K562 (cell line): ENCODE results near the gene GCK. TPM values are rescaled to one million over a fixed set of nuclear protein-coding genes. Genes with fewer than 3 reads are reported as not detected.

ENCODE experiments used
- FOXP1 ChIP-seq: sonication (generic); formaldehyde crosslinking; IDR thresholded peaks from 2 replicates; pipeline ENCODE4 v1.8.0; 2022; ENCODE audit warnings: mild to moderate bottlenecking, missing genetic modification reagents
- L3MBTL2 ChIP-seq: fragments of 450-650 bp; IDR thresholded peaks from 2 replicates; pipeline ENCODE4 v1.6.1; 2016; ENCODE audit warnings: mild to moderate bottlenecking, moderate library complexity
- PTTG1 ChIP-seq: fragments of 450-650 bp; IDR thresholded peaks from 2 replicates; pipeline ENCODE4 v1.6.1; 2016; ENCODE audit warnings: low read depth, mild to moderate bottlenecking, missing genetic modification characterization, missing compliant biosample characterization
- RNF2 ChIP-seq: sonication (generic); IDR thresholded peaks from 2 replicates; pipeline ENCODE4 v1.6.1; 2016
- RNF219 ChIP-seq: fragments of 250-450 bp; sonication (Bioruptor Pico); IDR thresholded peaks from 2 replicates; pipeline ENCODE4 v1.5.0; 2022; ENCODE audit warnings: mild to moderate bottlenecking
- SMARCA4 ChIP-seq: fragments of 450-650 bp; IDR thresholded peaks from 2 replicates; pipeline ENCODE4 v1.6.1; 2016
- TEAD2 ChIP-seq: fragments of 450-650 bp; IDR thresholded peaks from 2 replicates; pipeline ENCODE4 v1.6.1; 2016; ENCODE audit warnings: missing genetic modification characterization, control low read depth, missing compliant biosample characterization
- ZBTB40 ChIP-seq, 2 experiments: fragments of 450-650 bp in 1 of 2; sonication (generic) in 1 of 2; formaldehyde crosslinking in 1 of 2; IDR thresholded peaks; 2 replicates each; pipeline versions ENCODE4 v1.7.1 to v1.9.0; 2016 to 2022; ENCODE audit warnings: inconsistent platforms in 1 of 2, mild to moderate bottlenecking in 1 of 2, missing genetic modification reagents in 1 of 2
- ZBTB5 ChIP-seq: fragments of 450-650 bp; IDR thresholded peaks from 2 replicates; pipeline ENCODE4 v1.6.1; 2017; ENCODE audit warnings: antibody characterized with exemption
- ZFPM2 ChIP-seq: fragments of 250-450 bp; sonication (Bioruptor Pico); IDR thresholded peaks from 2 replicates; pipeline ENCODE4 v1.5.1; 2022; ENCODE audit warnings: mild to moderate bottlenecking
- ZNF12 ChIP-seq: sonication (generic); formaldehyde crosslinking; IDR thresholded peaks from 2 replicates; pipeline ENCODE4 v1.4.0; 2020; ENCODE audit warnings: mild to moderate bottlenecking, missing genetic modification reagents
- ZNF143 ChIP-seq: sonication (generic); formaldehyde crosslinking; IDR thresholded peaks from 2 replicates; pipeline ENCODE4 v1.9.0; 2022; ENCODE audit warnings: mild to moderate bottlenecking, missing genetic modification reagents
- polyA plus RNA-seq, 8 experiments: library from polyadenylated mRNA; depleted of rRNA in 4 of 8; stranded (reverse) in 5 of 8; unstranded in 3 of 8; fragments of >200 nt; fragmentation: Nextera tagmentation in 2 of 8; fragmentation: Illumina TruSeq in 1 of 8; extraction: Ambion mirVana in 2 of 8; extraction: Trizol in 1 of 8; gene quantifications; 2 replicates each; pipeline versions ENCODE4 v1.2.1 to v1.2.3, GENCODE V29; 2011 to 2014; ENCODE audit warnings: inconsistent platforms in 1 of 8, missing spikeins in 1 of 8
- total RNA-seq, 7 experiments: library from RNA; depleted of rRNA in 6 of 7; stranded (reverse); fragments of >200 nt in 6 of 7; fragmentation: Illumina TruSeq in 2 of 7; extraction: Trizol in 2 of 7; gene quantifications; 2 replicates each; pipeline versions ENCODE4 v1.2.1 to v1.2.3, GENCODE V29; 2011 to 2021; ENCODE audit warnings: low replicate concordance in 1 of 7

Gene GCK
- total and polyA plus RNA-seq, 9 of the 15 experiments (the other 6 are each of a cell fraction or from before 2014, with no cell fraction given): 0.11 to 0.55 (median 0.16) TPM; not detected in 3

GRCh38 chr7:44112231-44112996, 76.8 kb downstream of the GCK start (continued):
- TF ChIP-seq ZBTB40 (IDR thresholded peaks at IDR 0.05): no peak
- no peak for TF ChIP-seq ZBTB40 (CRISPR knock-in tag; IDR thresholded peaks at IDR 0.05)
- no peak for TF ChIP-seq ZFPM2 (CRISPR knock-in tag)
- TF ChIP-seq PTTG1 (tag): no peak
- no peak for TF ChIP-seq TEAD2
- TF ChIP-seq RNF219 (CRISPR knock-in tag): no peak
- no peak for TF ChIP-seq RNF2
- peak; percentile 56 for TF ChIP-seq FOXP1 (CRISPR knock-in tag)
- 0 out of 2 replicates have a peak, but pooled peaks have one; percentile 37 for TF ChIP-seq L3MBTL2
- TF ChIP-seq ZNF143: no peak
- no peak for TF ChIP-seq SMARCA4
- no peak for TF ChIP-seq ZBTB5
- no peak for TF ChIP-seq ZNF12 (CRISPR knock-in tag)
